Endometrial microvascular endothelial cells (primary cell): ENCODE measurements around the gene NLRP12. TPM values are rescaled to one million over a fixed set of nuclear protein-coding genes. Genes with fewer than 3 reads are reported as not detected.
"Not testable (repeated sequence)": the region's sequence is repeated elsewhere in the genome, so short reads cannot be mapped to it uniquely, and the experiment has no call there.

Source experiments
- in situ Hi-C: cut with HindIII; loops from 2 replicates; pipeline ENCODE4 v1.10.0; 2017; ENCODE audit warnings: low sequenced_read_pairs, low pct_unique_long_range_greater_than_20kb; ENCODE audit errors: inconsistent ontology term
- total RNA-seq: library from RNA; depleted of rRNA; stranded (reverse); fragments of >200 nt; gene quantifications from one replicate; pipeline ENCODE4 v1.2.3, GENCODE V29; 2015; ENCODE audit errors: inconsistent ontology term

NLRP12 gene
- total RNA-seq, 1 donor from 2014 or later: 0.19 TPM

DNA sequence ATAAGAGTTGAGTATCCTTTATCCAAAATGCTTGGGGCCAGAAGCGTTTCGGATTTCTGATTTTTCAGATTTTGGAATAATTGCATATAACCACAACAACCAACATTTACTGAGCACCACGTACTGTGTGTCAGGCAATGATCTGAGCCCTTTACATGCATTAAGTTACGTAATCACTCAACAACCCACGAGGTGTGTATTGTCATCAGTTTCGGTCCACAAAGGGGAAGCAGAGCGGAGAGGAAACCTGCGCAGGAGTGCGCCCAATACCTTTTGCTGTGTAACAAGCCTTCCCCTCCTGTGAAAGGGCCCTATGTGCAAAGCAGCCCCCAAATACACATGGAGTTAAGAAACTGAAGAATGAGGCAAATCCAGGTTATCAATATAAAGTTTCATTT lies 20.7 kb upstream of the NLRP12 start:
- in situ Hi-C loops: no loop called here

DNA sequence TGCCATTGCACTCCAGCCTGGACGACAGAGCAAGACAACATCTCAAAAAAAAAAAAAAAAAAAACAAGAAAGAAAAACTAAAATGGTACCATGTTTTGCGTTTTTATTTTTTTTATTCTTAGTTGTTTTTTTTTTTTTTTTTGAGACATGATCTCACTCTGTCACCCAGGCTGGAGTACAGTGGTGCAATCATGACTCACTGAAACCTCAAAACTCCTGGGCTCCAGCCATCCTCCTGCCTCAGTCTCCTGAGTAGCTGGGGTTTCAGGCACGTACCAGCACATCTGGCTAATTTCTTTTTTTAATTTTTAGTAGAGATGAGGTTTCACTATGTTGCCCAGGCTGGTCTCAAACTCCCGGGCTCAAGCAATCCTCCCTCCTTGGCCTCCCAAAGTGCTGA lies 16.8 kb upstream of the NLRP12 start:
- in situ Hi-C loops: not testable (repeated sequence)

DNA sequence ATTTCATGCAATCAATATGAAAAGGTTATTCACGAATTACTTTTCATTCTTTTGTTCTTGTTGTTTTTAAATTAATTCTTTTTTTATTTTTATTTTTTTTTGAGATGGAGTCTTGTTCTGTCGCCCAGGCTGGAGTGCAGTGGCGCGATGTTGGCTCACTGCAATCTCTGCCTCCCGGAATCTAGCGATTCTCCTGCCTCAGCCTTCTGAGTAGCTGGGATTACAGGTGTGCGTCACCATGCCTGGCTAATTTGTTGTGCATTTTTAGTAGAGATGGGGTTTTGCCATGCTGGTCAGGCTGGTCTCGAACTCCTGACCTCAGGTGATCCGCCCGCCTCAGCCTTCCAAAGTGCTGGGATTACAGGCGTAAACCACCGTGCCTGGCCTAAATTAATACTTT lies 16.1 kb upstream of the NLRP12 start:
- in situ Hi-C loops: not testable (repeated sequence)

DNA sequence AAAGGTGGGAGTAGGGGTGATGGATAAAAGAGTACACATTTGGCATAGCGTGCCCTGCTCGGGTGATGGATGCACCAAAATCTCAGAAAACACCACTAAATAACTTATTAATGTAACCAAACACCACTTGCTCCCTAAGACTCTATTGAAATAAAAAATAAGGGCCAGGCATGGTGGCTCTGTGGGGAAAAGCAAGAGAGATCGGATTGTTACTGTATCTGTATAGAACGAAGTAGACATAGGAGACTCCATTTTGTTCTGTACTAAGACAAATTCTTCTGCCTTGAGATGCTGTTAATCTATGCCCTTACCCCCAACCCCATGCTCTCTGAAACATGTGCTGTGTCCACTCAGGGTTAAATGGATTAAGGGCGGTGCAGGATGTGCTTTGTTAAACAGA lies 14.3 kb upstream of the NLRP12 start:
- in situ Hi-C loops: not testable (repeated sequence)

DNA sequence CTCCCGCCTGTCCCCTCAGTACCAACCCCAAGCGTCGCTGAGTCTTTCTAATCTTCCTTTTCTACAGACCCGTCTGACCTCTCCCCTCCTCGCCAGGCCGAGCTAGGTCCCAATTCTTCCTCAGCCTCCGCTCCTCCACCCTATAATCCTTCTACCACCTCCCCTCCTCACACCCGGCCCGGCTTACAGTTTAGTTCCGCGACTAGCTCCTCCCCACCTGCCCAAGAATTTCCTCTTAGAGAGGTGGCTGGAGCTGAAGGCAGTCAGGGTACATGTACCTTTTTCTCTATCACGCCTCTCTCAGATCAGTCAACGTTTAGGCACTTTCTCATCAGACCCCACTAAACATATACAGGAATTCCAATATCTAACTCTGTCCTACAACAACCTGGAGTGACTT lies 8.7 kb upstream of the NLRP12 start:
- in situ Hi-C loops: not testable (repeated sequence)

DNA sequence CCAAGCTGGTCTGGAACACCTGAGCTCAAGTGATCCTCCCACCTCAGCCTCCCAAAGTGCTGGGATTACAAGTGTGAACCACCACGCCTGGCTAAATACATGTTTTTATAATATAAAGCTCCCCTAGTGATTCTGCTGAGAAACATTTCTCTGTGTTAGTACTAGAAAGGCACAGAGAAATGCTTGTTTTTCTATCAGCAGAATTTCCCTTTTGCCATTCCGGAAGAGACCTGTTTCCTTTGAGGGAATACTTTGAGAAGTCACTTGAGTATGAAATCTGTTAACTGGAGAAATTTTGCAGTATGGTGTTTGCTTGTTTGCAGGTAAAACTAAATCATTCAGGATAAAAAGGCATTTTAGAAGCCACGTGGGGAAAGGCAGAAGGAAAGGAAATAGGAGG lies 4.4 kb upstream of the NLRP12 start:
- in situ Hi-C loops: no loop called here

DNA sequence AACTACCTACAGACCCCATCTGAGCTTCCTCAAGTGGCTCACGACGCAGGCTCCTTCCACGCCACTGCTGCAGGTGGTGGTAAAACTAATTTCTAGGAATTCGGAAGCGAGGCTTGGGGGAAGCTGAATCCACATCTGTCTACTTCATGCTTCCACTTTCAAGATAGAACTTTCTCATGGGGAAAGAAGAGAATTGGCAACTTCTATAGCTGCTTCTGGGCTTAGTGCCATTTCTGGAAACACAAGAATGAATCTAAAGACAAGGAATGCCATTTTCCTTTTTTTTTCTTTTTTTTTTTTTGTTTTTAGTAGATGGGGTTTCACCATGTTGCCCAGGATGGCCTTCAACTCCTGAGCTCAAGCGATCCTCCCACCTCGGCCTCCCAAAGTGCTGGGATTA lies 2.8 kb upstream of the NLRP12 start:
- in situ Hi-C loops: no loop called here

DNA sequence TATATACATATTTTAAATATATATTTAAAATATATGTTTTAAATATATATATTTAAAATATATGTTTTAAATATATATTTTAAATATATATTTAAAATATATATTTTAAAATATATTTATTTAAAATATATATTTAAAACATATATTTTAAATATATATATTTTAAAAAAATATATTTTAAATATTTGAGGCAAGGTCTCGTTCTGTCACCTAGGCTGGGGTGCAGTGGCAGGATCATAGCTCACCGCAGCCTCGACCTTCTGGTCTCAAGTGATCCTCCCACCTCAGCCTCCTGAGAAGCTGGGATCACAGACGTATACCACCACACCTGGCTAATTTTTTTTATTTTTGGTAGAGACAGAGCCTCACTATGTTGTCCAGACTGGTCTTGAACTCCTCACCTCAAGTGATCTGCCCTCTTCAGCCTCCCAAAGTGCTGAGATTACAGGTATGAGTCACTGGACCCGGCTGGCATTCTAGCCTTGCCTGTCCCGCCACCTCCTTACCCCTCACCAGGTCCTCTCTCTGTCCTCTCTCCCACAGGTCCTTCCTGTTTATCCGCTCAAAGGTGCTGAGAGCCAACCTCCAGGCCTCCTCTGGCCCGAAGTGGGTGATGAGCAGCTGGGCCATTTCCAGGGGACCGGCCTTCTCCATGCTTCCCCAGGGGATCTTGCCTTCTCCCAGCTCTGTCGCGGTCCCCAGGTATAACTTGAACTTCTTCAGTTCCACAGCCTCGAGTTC lies 564 bp downstream of the NLRP12 start:
- in situ Hi-C loops: no loop called here

DNA sequence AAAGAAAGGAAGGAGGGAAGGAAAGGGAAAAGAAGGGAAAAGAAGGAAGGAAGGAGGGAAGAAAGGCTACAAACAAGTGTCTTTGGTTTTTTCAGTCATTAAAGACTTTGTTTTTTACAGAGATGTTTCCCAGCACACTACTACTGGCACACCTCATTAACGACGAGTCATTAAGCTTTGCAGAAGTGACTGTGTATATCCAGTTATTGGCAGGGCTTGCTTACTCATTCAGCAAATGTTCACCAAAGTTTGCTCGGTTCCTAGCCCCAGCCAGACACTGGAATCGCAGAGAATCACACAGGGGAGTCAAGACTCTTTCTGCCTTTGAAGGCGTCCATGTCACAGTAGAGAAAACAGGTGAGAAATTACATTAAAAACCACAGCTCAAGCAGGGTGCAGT lies 4.3 kb downstream of the NLRP12 start:
- in situ Hi-C loops: no loop called here

DNA sequence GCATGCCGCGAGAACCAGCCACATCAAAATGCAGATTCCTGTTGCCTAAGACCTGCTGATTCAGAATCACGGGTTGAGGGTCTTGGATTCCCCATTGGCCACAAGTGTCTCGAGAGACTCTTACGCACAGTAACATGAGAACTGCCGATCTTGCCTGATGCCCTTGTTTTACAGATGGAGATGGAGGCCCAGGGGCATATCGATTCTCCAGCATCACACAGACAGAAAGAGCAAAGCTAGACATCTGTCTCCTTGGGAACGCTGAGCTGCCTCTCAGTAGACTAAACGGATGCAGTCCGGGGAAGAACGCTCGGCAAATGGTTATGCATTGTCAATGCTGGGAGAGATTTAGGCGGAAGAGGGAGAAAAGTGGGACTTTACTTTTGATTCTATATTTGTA lies 5.4 kb downstream of the NLRP12 start:
- in situ Hi-C loops: no loop called here

DNA sequence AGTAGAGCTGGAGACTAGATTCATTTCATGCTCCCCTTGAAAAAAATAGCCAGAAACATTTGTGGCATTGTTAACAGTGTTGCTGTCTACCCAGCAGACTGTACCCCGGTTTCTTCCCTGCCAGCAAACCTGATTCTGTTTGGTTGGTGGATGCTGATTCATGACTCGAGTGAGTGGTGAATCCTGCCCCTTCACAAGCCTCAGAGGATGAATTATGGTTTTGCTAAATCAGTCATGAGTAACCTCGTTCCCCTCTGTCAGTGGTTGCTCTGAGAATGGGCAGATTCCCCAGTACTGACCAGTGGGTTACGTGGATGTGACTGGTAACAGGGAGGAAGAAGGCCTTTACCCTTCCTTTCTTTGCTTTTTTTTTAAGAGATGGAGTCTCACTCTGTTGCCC lies 10.1 kb downstream of the NLRP12 start:
- in situ Hi-C loops: no loop called here

DNA sequence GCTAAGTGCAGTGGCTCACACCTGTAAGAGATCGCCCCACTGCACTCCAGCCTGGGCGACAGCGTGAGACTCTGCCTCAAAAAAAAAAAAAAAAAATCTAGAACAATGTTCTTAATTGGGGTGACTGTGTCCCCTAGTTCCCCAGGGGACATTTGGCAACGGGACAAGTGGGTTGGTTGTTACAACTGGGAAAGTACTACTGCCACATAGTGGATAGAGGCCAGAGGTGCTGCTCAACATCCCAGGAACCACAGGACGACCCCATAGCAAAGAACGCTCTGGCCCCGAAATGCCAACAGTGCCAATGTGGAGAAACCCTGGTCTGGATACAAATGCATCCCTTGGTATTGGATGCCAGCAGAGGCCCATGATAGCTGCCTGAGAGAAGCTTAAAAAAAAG lies 11.8 kb downstream of the NLRP12 start:
- in situ Hi-C loops: no loop called here

DNA sequence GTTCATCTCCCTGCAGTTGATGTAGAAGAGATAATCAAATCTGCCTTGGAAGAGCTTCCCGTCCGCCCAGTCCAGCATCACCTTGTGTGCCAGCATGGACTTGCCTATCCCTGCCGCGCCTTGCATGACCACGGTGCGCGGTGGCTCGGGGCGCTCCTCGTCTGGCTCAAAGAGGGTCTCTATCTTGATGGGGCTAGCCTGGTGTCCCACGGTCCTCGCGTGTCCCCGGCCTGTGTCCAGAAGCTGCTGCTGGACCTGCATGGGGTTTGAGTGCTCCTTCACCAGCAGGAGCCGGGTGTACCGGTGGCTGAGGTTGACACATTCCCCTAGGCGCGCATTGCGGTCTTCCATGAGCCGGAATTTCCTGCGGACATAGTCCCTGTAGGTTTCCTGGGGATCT lies 13.2 kb downstream of the NLRP12 start:
- in situ Hi-C loops: no loop called here

DNA sequence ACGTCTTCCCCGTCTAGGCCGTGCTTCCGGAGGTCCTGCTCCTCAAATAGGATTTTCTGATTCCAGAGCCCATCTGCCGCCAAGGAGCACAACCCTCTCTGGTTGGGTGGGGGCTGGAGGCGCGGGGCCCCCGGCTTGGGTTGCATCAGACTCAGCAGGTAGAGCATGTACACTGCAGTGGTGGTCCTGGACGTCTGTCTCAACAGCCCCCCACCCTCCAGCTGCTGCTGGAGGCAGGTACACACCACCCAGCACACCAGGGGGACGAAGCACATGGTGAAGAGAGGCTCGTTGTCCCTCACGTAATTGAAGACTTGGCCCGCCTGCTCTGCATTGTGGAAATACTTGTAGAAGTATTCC lies 13.9 kb downstream of the NLRP12 start:
- in situ Hi-C loops: no loop called here

DNA sequence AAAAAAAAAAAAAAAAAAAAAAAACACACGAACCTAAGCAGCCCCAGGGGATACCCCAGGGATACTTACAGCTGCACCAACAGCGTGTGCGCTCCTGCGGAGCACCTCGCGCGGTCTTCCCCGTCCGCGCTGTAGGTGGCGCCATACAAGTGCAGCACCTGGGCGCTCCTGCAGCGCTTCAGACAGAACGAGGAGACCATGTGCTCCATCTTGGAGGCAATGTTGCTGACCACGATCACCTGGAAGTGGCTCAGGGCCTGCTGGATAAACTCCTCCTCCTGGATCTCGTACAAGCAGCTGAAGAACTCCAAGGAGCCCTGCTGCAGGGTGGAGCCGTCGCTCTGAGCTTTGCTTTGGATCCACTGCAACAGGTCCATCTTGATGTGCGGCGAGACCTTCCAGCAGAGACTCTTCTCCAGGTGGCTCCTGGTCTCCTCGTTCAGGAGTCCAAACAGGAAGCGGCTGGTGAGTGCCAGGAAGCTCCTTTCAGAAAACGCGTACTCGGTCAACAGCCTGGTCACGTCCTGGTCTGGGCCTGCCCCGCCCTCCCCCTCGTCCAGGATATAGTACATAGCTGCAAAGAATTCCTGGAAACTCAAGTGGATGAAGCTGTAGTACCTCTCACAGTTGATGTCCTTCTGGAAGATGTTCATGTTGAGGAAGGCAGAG lies 14.5 kb downstream of the NLRP12 start:
- in situ Hi-C loops: no loop called here

DNA sequence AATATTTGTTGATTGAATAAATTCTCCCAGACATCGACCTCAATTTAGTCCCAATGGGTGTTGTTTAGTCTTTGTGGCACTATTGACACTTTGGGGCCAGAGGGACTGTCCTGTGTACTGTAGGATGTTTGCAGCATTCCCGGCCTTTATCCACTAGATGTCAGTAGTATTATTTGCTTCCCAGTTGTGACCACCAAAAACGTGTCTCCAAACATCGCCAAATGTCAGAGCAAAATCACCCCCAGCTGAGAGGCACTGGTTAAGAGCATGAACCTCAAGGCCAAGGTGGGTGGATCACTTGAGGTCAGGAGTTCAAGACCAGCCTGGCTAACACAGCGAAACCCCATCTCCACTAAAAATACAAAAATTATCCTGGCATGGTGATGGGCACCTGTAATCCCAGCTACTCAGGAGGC lies 15.4 kb downstream of the NLRP12 start:
- in situ Hi-C loops: no loop called here

DNA sequence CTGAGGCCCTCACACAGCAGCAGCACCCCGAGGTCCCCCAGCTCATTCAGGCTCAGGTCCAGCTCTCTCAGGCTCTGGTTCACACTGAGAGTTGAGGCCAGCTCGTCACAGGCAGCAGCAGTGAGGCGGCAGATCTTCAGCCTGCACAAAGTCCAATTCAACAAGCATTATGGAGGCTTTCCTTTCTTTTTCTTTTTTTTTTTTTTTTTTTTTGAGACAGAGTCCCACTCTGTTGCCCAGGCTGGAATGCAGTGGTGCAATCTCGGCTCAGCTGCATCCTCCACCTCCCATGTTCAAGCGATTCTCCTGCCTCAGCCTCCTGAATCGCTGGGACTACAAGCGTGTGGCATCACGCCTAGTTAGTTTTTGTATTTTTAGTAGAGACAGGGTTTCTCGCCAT lies 22.9 kb downstream of the NLRP12 start:
- in situ Hi-C loops: no loop called here

DNA sequence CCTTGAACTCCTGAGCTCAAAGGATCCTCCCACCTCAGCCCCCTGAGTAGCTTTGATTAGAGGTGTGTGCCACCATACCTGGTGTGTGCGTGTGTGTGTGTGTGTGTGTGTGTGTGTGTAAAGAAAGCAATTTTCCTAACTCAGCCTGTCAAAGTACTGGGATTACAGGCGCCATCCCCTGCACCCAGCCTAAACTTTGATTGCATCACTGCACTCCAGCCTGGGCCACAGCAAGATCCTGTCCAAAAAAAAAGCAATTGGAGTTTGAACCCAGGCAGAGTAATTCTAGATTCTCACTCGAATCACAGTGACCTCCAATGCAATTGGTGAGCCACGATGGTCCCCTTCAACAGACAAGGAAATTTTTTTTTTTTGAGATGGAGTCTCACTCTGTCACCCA lies 29.1 kb downstream of the NLRP12 start:
- in situ Hi-C loops: no loop called here

DNA sequence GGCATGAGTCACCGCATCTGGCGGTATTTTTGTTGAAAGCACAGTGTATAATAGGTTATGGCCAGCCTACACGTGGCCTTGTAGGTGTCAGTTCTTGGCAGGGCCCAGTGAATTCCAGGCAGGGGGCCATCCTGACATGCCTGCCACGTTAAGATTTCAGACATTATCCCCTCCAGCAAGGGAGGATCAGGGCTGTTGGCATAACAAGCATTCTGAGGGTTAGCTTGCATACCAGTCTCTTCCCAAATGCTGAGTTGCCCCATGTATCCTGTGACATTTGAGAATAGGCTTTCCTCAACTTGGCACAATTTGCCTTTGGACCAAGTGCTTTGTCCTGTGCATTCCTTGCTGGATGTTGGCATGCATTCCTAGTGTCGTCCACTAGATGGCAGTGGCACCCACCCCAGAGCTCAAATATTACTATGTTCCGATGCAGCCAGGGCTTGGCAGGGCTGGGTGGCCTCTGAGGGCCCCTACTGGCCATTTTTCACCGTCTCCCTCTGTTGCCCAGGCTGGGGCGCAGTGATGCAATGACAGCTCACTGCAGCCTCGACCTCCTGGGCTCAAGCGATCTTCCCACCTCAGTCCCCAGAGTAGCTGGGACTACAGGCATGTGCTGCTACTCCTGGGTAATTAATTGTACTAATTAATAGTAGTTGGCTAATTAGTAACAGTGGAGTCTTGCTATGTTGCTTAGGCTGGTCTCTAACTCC lies 31.2 kb downstream of the NLRP12 start:
- in situ Hi-C loops: no loop called here
